GM10266 (cell line): ENCODE data around the gene TRIM28.
"Not testable (repeated sequence)": the region's sequence is repeated elsewhere in the genome, so short reads cannot be mapped to it uniquely, and the experiment has no call there.

Source experiments
- DNase-seq: peaks from one replicate; pipeline ENCODE4 v3.0.0; 2012; ENCODE audit errors: extremely low spot score
- TF ChIP-seq, protein P1 (sequence below): IDR thresholded peaks from 2 replicates; pipeline ENCODE4 v1.5.1; 2012; ENCODE audit warnings: mild to moderate bottlenecking, low read depth; ENCODE audit not compliant: control insufficient read depth, insufficient read depth; ENCODE audit errors: missing control alignments

TRIM28 gene

DNA sequence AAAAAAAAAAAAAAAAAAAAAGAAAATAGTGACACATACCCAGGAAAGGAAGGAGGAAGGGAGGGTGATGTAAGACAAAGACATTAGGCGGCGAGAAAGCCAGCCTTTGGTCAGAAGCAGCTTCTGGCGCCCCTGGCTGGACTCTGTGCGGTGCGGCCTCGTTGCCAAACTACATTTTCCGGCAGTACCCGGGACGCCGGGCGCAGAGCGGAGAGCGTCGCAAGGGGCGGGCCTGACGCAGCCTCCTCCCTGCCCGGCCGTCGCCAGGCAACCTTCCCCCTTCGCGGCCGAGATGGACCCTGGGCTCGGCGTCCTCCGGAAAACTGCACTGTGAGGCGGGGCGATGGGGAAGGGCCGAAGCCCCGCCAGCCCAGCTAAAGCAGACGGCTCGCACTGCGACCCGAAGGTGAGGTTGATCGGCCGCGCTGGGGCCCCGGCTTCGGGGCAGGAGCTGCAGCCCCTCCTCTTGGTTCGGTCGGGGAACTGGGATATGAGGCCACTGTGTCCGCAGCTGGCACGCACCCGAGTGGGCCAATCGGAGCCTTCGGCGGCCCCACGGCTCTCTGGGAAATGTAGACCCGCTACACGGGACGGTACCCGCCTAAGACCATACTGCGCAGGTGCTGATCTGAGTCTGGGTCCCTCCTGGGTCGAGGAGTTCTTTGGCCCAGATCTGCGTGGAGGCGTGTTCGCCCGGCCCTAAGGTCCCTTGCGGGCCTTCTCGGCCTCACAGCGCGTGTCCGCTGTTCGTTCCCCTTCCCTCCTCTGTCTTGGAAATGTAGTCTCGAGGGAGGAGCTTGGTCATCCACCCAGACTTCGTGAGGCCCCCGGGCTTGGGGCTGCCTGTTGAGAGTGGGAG is 31.5 kb downstream of the TRIM28 start:
- DNase-seq, result peak; percentile 84
- TF ChIP-seq, protein P1, sequence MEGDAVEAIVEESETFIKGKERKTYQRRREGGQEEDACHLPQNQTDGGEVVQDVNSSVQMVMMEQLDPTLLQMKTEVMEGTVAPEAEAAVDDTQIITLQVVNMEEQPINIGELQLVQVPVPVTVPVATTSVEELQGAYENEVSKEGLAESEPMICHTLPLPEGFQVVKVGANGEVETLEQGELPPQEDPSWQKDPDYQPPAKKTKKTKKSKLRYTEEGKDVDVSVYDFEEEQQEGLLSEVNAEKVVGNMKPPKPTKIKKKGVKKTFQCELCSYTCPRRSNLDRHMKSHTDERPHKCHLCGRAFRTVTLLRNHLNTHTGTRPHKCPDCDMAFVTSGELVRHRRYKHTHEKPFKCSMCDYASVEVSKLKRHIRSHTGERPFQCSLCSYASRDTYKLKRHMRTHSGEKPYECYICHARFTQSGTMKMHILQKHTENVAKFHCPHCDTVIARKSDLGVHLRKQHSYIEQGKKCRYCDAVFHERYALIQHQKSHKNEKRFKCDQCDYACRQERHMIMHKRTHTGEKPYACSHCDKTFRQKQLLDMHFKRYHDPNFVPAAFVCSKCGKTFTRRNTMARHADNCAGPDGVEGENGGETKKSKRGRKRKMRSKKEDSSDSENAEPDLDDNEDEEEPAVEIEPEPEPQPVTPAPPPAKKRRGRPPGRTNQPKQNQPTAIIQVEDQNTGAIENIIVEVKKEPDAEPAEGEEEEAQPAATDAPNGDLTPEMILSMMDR, result no peak

- not testable (repeated sequence) for DNase-seq
Measured at GRCh38 chr19:58577581-58577980, 33.7 kb downstream of the TRIM28 start.

- TF ChIP-seq, protein P1, result no peak
- no peak for DNase-seq
Measured at GRCh38 chr19:58578012-58578925, 34.4 kb downstream of the TRIM28 start.

GRCh38 chr19:58579473-58580142 is 35.7 kb downstream of the TRIM28 start:
- no peak for DNase-seq
- TF ChIP-seq, protein P1, result no peak

DNA sequence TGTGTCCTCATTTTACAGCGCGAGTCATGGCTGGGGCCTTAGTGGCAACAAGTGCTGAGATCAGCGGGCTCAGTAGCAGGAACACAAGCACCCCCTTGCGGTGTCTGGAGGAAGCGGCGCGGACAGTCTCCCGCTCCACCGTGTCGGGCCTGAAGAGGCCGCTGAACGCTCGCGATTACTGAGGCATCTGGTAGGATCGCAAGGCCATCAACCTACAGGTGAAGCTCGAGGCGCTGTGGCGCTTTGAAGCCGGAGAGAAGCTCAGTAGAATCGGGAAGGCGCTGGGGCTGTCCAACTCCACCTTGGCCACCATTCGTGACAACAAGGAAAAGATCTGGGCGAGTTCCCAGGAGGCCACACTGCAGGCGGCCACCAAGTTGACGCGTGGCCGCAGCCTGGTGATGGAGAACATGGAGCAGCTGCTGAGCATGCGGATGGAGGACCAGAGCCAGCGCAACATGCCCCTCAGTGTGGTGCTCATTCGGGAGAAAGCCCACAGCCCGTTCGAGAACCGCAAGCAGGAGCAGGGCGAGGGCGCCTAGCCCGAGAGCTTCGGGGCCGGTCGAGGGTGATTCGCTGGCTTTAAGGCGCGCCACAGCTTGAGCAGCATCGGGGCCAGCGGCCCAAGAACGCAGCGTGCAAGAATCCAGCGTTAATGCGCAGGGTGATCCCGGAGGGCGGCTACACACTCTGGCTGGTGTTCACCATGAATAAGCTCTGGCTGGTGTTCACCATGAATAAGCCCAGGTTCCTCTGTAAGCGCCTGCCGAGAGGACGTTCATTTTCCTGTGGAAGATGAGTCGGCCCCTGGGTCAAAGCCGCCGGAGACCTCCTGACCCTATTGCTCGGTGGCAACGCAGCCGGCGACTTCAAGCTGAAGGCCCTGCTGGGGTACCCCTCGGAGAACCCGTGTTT is 37.6 kb downstream of the TRIM28 start:
- DNase-seq, result peak; percentile 85
- TF ChIP-seq, protein P1, result peak; percentile 99

DNA sequence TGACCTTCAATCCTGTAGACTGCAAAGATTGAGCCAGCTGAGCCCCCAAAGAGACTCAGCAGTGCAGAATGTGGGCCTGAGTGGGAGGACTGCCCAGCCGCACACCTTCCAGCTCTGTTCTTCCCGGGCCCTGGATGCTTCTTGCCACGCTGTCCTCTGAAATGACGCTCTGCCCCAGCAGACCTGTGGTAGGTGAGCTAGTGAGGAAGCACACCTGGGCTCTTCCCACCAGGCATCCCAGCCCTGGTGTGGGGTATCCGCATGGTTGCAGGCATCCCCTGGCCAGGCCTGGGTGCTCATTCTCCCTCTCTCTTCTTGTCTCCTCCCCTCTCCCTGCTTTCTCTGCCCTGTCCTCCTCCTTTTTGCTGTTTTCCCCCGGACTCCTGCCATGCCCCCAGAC is 39.1 kb downstream of the TRIM28 start:
- TF ChIP-seq, protein P1, result no peak
- no peak for DNase-seq
